ENCODE data around the gene GPRC5D. TPM values are rescaled to one million over a fixed set of nuclear protein-coding genes. Genes with fewer than 3 reads are reported as not detected.

Gene GPRC5D
- total RNA-seq, 1 donor from 2014 or later: not detected

DNA sequence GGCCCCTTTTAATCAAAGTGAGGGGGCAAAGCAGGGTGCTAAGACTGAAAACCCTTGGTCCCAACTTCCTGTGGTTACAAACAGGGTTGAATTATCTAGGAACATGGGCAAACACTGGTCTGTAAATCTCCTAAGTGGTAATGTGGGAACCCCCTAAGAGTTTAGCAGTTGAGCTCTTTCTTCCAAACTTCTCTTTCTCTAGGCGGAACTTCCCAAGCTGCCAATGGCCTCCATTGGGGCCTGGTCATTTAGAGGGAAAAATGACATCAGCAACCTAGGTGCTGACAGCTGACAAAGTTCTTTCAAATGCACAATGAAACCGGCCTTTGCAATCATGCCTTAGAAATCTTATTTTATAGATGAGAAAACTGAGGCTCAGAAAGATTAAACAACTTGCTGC, 30.4 kb upstream of the GPRC5D start:
- no peak for ATAC-seq
- no peak for DNase-seq (ENCODE audit: low spot score)

DNA sequence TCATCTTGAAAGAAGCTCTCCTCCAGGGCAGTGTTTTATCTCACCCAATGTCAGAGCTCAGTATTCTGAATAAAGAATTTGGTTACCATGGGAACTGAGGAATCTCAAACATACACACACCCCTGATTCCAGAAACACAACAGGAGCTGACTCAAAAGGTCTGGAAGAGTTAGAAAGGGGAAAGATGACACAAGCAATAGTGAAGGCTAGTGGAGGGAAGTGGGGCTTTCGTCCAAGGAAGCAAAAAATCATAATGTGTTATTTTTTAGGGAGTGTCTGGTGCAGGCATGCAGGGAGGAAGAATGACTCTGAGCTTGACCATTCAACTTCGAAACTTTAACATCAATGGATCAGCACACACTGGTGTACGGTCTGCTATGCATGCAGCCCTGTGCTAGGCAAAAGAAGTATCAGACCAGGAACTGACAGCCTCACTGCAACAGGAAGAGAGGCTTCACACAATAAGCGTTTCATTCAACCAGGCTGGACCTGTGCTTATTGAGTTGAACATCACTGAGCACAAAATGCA, 27.8 kb upstream of the GPRC5D start:
- DNase-seq (ENCODE audit: low spot score) (no peak), ATAC-seq (no peak)

DNA sequence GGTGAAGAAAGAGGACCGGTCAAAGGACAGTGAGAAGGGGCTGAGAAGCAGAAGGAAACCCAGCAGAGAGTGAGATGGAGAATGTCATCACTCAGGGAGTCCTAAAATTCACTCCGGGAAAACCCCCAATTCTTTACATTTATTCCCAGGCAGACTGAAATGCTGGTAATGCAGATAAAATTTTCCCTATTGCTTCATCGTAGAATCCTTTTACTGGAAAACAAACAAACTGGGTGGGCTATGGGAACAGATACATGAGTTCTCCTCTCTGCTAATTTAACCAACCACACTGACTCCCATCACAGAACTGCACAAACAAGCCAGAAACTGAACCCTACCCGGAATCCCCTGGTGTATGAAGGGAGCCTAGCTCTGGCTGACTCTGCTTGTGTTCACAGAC, 27.2 kb upstream of the GPRC5D start:
- ATAC-seq: no peak
- DNase-seq (ENCODE audit: low spot score): no peak

DNA sequence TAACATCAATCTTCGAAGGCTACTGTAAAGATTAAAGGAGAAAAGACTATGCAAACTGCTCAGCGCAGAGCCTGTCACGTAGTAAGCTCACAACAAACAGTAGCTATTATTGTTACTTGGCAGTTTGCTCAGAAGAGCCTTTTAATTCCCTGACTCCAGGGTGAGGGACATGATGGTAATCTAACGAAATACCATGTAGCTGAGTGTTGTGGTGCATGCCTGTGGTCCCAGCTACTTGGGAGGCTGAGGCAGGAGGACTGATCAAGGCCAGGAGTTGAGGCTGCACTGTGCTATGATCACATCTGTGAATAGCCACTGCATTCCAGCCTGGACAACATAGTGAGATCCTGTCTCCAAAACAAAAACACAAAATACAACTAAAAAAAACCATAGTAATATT, 25.3 kb upstream of the GPRC5D start:
- ATAC-seq (no peak), DNase-seq (ENCODE audit: low spot score) (no peak)

DNA sequence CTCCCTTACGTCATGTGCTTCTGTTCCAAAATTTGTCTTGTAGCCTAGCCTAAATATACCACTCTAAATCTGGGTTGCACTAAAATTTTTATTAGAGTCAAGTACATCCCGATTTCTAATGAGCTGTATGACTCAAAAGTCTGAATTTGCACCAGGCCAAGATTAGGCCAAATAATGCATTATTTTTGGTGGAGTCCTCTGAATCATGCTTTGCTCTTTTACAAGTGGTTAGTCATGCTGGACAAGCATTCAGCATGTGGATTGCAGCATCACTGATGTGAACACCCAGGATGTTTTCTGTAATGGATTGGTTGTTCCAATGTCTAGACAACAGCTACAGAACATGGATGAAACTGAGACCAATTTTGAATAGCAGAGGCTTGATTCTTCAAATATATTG, 24.4 kb upstream of the GPRC5D start:
- DNase-seq (ENCODE audit: low spot score): no peak
- ATAC-seq: no peak

DNA sequence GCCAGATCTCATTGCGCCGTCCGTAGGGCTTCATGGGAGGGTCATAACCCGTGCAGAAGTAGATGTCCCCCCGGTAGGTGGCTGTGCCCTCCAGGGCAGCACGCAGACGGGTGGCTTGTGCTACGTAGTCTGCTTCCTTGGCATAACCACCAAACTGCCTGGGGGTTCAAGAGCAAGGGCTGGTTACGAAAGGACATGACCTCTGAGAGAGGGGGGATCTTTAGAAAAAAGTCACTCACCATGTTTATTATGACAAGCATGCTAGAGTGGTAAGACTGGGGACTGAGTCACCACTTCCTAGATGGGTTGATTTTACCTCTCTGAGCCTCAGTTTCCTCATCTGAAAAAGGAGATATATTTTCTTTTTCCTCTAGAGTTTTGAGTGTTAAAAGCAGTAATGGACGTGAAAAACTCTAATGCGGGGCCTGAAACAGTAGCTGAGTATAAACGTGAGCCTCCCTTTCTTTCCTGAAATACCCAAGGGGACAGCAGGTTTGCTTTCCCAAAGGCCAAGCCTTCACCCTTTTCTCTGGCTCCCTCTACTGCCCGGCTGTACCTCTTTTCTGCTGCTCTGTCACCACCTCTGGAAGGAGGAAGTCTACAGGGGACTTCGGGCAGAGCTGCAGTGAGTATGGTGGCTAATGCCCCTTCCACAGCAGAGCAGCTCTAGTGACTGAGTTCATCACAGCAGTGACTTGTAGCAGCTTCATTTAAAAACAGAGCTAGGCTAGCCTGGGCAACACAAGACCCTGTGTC, 23.5 kb upstream of the GPRC5D start:
- ATAC-seq: peak; percentile 68
- no peak for DNase-seq (ENCODE audit: low spot score)

DNA sequence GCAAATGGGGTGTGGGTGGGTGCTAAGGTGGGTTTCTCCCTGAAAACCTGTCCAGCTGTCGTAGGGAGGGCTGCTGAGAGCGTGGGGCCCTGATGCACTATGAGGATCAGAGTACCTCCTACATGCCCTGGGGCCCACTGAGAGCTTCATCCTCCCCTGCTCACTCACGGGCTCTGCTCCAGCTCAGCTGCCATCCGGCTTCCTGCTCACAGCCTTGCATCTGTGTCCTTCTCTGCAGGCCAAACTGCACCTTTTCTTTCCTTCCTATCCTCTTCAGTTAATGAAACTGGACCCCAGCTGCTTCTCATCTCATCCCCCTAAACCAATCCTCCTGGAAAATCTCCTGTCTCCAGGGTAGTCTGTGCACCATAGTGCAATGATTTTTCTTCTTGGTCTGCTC, 22.2 kb upstream of the GPRC5D start:
- DNase-seq (ENCODE audit: low spot score) (no peak), ATAC-seq (no peak)

DNA sequence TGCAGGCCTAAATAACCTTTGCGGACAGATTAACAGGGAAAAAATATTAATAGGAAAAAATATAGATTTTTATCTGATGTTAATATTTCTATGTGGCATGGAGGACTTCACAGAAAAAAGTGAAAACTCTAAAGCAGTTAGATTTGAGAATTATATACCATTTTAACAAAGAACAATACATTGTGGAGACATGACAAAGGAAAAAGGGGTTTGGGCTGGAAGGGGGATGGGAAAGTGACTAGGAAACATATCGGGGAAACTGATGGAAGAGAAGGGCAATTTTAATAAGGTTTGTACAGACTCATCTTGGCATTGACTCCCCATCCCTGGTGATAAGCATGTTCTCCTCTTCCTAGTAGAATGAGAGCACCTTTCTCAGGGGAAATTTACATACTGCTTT, 21.0 kb upstream of the GPRC5D start:
- DNase-seq (ENCODE audit: low spot score) (no peak), ATAC-seq (no peak)

DNA sequence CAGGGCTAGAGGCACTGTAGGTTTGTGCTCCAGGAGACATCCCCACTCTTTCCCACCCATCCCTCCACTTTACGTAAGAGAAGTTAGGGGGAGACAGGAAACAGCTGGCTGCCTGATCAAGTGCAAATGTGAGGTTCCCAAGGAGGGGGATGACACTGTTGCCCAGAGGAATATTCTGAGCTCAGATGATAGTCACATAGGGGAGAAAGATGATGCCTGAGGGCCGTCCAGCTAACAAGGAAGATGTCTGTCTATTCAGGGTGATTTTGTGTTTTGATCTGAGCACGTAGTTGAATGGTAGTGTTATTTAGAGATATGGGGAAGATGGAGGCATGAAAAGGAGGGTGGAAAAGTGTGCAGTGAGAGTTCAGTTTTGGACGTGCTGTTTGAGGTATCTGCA, 13.9 kb upstream of the GPRC5D start:
- DNase-seq (ENCODE audit: low spot score): no peak
- no peak for ATAC-seq

DNA sequence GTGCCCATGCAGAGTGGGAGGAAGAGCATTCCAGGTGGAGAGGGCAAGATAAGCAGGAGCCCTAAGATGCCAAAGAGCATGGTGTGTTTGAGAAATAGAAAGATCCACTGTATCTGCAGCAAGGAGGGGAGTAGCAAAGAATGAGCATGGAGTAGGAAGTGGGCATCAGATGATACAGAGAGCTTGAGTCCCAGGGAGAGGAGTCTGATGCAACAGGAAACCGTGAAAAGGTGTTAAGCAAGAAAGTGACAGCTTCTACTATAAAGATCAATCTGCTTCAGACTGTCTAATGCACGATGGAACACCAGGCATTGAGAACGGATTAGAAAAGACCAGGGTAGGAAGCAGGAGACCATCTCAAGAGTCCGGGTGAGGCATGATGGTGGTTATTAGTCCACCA, 12.3 kb upstream of the GPRC5D start:
- DNase-seq (ENCODE audit: low spot score) (no peak), ATAC-seq (no peak)

DNA sequence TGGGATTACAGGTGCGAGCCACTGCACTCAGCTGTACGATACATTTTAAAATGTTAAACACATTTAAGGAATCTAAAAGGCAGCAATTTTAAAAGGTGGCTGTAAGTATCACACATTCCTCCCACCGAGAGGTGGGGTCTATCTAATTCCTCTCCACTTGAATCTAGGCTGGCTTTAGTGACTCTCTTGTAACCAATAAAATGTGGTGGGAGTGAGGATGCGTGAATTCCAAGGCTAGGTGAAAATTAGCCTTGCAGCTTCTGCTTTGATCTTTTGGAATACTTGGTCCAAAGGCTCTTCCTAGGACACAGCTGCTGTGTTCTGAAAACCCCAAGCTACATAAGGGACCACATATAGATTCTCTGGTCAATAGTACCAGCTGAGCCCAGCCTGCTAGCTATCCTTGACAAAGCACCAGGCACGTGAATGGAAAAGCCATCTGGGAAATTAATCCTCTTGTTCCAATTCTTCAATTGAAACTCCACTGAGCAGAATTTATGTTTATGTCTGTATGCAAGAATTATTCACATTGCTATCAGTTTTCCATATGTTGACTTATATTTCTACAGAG, 8.8 kb upstream of the GPRC5D start:
- DNase-seq (ENCODE audit: low spot score) (no peak), ATAC-seq (no peak)

DNA sequence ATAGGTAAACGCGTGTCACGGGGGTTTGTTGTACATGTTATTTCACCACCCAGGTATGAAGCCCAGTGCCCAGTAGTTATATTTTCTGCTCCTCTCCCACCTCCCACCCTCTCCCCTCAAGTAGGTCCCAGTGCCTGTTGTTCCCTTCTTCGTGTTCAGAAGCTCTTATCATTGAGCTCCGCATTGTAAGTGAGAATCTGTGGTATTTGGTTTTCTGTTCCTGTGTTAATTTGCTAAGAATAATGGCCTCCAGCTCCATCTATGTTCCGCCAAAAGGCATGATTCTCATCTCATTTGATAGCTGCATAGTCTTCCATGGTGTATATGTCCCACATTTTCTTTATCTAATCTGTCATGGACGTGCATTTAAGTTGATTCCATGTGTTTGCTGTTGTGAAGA, 6.9 kb upstream of the GPRC5D start:
- no peak for ATAC-seq
- DNase-seq (ENCODE audit: low spot score): no peak

DNA sequence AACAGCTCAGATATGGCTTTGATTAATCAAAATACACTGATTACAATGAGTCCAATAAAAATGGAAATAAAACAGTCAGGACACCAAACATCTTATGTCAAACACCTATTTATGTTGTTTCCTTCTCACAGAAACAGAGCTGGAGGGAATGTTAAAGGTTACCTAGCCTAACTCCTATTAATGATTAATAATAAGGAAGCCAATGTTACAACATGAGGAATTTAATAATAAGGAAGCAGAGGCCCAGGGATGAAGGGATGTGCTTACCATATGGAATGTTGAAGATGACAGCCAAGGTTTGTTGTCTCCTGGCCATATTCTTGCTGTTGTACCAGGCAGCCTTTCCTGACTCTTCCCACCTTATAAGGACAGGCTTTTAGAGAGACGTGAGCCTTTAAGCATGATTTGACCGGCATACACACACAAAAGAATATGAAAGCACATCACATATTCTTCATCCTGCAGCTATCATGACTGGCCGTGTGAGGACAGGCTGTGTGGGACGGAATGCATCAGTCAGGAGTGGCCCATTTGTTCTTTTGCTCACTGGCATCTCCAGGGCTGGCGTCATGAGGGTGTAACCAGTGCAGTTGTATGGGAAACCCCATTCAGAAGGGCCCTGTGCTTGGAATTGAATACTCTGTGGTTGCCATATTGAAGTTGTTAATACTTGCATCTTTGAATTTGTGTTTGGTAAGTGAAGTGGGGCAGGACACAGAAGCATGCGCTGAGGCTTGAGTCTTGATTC, 3.1 kb upstream of the GPRC5D start:
- ATAC-seq (peak; percentile 44), DNase-seq (ENCODE audit: low spot score) (no peak)

DNA sequence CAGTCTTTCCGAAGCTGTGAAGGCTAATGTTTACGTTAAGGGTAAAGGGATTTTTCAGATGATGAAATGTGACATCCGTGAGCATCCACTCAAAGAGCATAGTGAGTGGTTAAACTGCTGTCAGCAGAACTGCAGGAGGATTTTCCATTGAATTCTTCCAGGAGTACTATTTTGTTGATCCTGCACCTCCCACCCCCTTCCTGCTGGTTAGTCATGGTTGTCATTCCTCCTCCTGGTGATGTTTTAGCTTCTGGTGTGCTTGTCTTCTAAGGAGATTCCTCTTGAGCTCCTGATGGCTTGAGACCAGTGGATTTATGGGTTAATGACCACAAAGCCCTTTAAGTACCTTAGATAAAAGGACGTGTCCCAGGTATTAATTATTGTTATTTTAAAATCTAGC, 2.4 kb upstream of the GPRC5D start:
- no peak for ATAC-seq
- DNase-seq (ENCODE audit: low spot score): no peak

DNA sequence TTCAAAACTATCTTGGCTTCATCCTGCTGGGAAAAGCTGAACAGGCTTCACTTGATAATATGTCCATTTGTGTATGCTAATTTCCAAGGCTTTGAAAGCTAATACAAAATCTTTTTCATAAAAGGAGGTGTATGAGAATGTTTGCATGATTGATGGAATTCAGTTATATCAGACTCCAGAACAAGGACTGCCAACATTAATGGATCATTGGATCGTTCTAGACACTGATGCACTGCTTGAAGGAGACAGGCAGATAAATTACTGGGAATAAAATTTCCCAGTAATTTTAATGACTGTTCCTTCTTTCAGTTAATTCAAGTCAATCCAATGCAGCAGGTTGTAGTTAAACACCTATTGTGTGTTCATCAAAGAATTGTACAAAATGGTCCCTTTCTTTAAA, 466 bp downstream of the GPRC5D start:
- ATAC-seq: no peak
- no peak for DNase-seq (ENCODE audit: low spot score)

DNA sequence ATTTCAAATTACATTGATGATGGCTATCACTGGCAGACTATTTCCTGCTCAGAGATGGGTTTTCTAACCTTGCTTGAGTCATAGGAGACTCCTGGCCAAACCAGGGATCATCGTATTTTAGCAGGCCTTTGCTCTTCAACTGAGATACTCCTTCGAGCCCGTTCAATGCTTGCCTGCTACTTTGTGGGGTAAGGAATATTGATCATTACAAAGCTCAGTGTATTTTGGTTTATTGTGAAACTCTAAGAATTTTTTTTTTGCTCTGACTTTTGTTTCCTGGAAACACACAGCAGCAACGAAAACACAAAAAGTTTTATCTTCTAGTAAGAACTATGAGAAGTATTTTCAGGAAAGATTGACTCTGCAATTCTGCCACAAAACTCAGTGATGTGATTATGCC, 4.1 kb downstream of the GPRC5D start:
- ATAC-seq (peak; percentile 60), DNase-seq (ENCODE audit: low spot score) (no peak)

DNA sequence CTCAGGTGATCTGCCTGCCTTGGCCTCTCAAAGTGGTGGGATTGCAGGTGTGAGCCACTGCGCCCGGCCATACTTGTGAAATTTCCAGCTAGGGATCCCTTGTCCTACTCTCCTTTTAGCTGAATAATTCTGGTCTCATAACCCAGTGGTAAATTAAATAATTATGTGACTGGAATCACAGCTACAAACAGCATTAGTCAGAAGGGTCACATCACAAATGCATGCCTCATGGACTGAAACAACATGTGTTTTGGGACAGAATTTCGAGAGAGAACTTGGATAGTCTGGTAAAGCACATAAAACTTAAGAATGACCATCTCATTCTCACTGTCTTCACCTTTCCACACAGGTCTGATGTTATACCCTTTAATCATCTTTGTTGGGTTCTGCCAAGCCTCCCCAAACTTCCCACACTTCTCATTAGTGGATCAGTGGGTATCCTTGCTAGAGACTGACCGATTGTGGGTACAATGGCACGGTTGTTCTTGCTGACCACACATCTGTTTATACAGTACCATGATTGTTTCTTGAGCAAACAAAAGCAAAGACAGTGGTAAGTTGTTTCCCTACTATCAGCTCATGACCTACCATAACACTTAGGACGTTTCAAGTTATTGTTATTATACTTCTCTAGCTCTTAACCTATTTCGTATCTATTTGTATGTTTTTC, 5.1 kb downstream of the GPRC5D start:
- DNase-seq (ENCODE audit: low spot score) (no peak), ATAC-seq (no peak)

DNA sequence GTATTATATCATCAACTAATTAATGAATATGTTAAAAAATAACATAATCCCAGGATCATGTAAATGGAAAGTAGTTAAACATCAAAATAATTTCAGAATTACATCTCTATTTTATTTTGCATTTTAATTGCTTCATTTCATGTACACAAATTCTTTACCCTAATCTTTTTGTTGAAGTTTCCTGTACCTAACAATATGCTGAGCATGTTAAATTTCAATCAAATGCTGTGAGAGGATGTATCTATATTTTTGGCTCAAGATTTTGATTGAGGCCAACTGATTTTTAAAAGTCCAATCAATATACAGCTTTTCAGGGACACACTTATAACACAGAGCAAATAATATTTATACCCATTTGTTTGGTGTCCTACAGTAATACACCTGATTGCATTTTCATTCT, 6.4 kb downstream of the GPRC5D start:
- no peak for ATAC-seq
- no peak for DNase-seq (ENCODE audit: low spot score)

DNA sequence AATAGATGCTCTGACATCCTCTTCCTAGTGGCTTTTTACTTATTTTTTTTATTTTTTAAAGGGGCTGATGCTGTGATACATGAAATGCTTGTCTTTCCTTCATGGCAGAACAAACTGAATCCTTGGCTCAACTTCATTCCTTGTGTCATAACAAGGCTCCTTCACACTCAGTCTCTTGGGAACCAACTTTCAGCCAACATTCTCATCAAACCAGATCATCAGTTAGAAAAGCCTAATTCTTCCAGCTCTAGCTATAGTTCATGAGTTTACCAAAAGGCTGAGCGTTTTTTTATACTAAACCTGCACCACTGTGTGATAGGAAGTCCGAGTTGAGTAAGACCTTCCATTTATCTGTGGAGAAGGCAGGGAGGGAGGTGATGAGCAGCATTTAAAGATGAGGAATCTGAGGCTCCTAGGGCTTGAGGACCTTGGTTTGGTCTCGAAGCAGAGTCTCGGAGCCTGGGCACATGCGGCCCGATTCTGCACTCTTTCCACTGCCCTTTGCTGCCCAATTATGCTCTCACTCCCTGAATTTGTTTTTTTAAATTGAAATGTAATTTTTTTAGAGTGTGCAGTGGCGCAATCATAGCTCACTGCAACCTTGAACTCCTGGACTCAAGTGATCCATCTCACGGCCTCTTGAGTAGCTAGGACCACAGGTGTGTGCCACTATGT, 8.2 kb downstream of the GPRC5D start:
- no peak for ATAC-seq
- DNase-seq (ENCODE audit: low spot score): no peak

DNA sequence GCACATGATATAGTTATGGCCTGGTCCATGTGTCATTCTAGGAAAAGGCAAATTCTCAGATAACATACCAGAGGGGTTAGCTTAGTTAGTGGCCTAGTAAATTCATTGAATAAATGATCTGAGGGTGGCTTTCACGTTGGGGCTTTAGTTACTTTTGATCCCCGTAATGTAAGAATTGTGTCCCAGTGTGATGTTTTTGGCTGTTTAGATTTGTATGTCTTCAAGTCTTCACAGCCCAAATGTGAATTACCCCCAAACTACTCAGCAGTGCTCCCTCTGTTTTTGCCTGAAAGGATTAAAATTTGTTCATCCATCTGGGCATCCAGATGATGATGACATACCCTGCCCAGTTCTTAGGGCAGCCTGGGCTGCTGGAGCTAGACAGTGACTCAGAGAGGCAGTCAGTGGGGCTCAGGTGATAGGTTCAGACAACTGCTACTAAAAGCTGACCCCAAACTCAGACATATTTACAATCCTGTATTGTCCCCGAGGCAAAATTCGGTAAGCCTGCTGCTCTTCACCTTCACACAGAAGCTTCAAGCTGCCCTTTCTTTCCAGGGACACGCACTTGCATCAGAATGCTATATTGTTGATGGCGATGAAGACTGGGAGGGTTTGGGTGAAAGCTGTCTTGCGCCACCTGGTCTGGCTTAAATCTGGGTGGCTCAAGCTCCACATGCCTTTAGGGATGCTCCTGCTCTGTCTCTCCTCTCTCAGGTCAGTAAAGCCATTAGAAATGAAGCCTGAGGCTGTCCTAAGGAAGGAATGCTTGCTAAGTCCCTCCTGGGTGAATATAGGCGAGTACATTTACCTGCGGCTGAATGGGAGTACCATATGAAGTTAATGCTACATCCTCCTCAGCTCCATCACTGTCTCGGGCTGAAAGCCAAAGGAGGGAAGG, 10.3 kb downstream of the GPRC5D start:
- DNase-seq (ENCODE audit: low spot score) (no peak), ATAC-seq (no peak)
